Inflammatory macrophage treated with lipopolysaccharide for 4 hours (primary cell): ENCODE data around the gene ATP8B1.

Source experiments
- DNase-seq: peaks from one replicate; pipeline ENCODE4 v3.0.0-alpha.2; 2020

The ATP8B1 gene

DNA sequence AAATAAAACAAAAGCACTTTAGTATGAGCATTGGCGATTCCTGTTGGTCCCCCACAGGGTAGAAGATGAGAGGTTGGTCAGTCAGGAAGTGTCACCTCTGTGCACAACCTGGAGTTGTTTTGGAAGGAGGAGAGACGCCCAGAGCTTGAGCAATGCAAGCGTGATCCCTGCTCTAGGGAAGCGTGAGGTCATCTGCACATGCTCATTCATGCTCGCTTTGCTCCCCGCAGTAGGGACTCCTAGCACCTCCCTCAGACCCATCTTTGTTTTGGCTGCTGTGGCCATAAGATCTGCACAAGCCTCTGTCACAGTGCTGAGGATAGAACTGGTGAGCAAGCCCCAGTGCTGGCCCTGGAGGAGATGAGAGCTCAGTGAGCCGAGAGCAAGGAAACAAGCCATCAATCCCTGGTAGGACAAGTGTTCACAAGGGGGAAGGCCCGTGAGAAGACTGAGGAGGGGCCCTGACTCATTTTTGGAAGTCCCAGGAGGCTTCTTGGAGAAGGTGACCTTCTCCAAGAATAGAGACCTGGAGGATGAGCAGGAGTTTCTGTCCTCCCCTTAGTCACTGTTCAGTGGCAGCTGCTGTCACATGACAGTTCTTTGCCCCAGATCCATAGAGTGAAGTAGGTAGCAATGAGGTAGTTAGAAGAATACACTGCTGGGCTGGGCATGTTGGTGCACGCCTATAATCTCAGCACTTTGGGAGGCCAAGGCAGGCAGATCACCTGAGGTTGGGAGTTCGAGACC, 13.3 kb upstream of the ATP8B1 start:
- no peak for DNase-seq

DNA sequence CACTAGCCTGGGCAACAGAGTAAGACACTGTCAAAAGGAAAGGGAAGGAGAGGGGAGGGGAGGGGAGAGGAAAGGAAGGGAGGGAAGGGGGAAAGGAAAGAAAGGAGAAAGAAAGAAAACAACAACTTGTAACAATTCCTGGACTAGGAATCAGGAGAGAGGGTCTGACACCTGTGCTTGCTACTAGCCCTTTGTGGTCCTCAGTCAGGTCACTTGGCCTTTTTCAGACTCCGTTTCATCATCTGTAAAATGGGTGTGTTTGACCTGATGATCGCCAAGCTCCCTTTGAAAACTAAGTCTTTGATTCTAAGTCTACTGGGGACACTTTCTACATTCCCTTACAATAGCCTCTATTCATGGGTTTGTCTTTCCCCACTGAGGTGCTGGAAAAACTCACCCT, 11.4 kb upstream of the ATP8B1 start:
- no peak for DNase-seq

DNA sequence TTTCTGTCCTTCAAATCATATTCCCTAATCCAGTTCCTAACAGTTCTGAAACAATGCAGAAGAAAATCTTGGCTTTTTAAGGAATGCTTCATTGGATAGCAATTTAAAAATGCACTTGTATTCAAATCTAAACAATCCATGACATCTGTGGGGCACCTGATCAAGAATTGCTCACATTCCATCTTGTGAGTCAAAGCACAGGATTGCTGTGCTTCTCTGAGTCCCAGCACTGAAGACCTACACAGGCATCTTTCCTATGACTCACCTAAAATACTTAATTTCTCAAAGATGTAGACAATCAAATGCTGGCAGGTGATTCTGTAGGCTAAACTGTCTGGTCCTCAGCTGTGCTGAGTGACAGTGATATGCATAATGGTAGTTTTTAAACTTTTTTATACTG, 10.1 kb upstream of the ATP8B1 start:
- no peak for DNase-seq

DNA sequence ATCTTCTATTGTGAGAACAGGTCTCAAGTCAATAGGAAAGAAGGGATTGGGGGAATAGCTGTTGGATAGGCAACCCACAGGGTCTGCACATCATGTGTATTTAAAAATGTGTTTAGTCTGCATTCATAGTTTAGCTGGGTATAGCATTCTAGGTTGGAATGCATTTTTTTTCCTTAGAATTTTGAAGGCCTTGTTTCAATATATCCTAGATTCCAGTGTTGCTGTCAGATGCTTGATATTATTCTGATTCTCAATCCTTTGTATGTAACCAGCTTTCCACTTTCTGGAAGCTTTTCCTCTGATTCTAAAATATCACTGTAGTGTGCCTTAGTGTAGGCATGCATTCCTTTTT, 9.0 kb upstream of the ATP8B1 start:
- no peak for DNase-seq

DNA sequence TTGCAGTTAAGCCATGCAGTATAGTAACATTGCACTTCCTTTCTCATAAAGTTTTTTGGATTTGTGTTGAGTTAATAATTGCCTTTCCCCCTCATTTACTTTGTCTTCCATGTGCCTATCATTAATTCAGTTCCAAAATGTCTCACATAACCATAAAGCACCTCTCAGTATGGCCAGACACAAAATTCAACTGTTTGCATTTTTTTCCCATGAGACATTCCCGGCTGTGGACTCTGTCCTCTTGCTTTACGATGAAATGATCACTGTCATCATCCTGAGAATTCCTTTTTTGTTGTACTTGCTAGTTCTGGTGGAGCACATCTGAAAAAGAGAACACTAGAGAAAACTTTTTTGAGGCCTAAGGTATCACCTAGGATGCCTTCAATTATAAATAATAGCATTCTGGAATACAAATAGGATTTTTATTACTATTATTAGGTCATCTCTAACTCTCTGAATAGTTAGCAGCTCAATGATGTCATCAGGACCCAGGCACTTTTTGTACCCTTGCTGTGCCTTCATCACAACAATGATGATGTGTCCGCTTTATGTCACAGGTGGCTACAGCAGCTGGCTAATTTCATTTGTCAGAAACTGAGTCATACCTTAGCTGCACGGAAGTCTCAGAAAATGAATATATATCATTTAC, 8.5 kb upstream of the ATP8B1 start:
- DNase-seq, result no peak

DNA sequence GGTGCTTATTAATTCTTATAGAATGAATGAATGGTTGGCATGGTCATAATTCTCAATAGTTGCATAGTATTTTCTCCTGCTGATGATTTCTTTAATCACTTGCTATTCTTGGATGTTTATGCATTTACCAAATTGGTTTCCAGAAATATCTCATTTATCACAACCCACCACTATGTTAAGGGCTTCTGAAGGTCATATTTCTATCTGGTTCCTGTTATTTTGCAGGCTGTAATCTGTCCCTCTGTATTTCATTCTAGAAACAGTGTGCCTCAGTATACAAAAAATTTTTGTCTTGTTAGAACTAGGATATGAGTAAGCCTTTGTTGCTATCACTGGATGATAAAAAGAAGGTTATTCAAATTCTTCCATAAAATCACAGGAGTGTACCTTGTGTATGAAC, 6.1 kb upstream of the ATP8B1 start:
- no peak for DNase-seq

DNA sequence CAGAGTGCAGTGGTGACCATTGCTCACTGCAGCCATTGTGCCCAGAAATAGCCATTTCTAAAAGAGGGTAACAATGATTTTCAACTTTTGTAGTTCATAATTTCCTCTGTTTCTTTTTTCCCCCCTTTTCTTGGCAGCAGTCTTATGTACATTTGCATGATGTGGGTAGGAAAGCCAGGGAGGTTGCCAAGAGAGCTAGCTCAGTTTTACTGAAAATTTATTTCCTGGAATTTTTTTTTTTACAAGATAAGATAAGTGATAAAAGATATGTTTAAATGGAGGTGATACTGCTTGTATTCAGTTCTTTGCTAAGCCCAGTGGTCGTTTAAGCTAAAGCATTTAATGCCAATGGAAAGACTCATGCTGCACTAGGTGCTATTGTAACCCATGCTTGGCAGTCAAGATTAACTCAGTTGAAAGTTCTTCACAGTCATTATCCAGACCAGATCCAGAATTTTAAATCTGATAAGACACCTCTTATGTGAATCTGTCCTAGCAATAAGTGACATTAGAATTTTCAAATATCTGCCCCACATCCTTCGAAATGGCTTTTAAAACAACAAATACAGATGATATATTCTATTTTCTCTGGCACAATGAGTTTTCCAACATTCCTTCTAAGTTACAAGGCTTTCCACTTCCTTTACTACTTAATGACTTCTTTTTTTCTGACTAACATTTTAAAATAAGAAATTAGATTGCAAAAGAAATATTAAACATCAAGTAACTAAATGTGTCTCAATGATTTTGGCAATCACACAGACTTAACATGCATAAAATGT, 4.4 kb upstream of the ATP8B1 start:
- DNase-seq, result no peak

DNA sequence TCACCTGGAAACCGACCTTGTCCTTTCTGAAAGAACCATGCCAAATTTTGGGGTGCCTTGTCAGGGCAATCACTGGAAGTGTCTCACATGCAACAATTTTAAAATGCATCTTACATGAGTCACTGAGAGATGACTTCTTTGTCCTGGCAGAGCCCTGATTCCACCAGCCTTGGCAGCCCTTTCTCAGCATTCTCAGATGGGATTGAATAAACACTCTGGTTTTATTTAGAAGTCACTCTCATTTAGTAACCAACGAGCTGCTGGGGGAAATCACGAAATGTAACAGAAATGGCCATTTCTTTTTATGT, 3.8 kb upstream of the ATP8B1 start:
- no peak for DNase-seq

DNA sequence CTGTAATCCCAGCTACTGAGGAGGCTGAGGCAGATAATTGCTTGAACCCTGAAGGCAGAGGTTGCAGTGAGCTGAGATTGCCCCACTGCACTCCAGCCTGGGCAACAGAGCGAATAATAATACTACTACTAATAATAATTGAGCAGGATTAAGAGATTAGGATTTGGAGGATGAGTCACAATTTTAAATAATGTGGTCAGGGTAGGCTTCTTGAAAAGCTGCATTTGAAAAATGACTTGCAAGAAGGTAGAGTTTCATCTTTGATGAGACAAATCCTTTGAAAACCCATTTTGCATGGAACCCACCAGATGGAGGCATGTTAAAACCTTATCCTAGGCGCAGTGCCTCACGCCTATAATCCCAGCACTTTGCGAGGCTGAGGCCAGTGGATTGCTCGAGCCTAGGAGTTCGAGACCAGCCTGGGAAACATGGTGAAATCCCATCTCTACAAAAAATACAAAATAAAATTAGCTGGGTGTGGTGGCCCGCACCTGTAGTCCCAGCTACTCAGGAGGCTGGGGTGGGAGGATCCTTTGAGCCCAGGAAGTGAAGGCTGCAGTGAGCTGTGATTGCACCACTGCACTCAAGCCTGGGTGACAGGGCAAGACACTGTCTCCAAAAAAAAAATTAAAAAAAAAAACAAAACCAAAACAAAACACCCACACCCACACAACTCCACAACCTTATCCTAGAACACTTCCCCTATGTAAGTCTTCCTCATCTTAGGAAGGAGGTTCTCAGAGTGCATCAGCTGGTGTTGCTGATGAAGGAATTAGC, 3.3 kb upstream of the ATP8B1 start:
- peak; percentile 69 for DNase-seq

DNA sequence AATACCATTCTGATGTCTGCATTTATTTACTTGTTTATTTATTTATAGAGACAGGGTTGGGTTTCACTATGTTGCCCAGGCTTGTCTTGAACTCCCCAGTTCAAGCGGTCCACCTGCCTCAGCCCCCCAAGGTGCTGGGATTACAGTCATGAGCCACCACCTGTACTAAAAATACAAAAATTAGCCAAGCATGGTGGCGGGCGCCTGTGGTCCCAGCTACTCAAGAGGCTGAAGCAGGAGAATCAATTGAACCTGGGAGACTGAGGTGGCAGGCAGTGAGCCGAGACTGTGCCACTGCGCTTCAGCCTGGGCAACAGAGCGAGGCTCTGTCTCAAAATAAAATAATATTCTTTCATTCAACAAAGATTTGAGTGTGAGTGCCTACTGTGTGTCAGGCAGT, 2.0 kb upstream of the ATP8B1 start:
- DNase-seq, result no peak

DNA sequence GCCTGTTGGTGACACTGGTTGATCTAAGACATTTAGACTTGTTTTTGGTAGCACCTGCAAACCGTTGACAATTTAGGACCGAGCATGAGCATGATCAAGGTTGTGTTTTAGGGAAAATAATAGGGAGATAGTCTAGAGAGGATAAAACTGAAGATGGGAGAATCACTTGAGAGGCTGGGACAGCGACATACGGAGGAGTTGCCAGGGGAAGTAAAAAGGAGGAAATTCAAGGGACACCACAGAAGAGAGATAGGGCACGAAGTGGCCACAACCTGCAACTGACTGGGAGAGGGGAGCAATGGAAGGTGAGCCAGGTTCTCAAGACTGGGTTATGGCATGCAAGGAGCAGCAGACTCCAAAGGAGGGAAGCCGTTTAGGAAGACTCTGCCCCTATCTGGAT, 1.4 kb upstream of the ATP8B1 start:
- no peak for DNase-seq

DNA sequence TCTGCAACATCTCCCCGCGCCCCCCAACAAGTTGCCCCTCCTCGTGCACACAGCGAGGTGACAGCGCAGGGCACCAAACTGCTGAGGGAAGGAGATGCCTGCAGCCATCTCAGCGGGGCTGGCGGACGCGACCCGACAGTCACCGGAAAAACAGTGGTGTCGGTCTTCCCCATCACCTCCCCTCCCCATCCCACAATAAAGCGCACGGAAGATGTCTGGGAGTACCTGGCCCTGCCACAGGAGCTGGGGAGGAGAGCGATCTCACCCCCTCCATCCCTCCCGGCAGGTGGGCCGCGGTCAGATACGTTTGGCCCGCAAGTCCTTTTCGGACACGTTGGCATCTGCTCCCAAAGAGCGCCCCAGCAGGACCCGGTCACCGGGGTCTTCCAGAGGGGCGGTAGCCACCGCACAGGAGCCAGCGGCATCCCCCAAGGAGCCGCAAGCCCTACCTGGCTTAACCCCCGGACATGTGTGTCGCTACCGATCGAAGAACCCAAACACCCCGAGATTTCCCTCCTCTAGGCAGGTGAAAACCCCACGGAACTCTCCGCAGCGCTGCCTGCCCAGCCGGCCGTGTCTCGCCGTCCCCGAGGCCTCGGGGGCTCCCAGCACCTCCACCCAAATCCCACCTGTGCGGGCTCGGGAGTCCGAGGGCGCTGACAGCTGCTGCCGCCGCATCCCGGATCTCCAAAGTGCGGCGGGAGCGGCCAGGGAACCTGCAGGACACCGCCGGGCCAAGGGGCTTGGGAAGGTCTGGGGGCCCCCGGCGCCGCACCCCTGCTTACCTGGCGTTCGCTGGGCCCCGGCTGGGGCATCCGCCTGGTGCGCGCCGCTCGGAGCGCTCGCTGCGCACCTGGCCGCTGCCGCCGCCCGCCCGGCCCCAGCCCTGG, 657 bp downstream of the ATP8B1 start:
- no peak for DNase-seq

DNA sequence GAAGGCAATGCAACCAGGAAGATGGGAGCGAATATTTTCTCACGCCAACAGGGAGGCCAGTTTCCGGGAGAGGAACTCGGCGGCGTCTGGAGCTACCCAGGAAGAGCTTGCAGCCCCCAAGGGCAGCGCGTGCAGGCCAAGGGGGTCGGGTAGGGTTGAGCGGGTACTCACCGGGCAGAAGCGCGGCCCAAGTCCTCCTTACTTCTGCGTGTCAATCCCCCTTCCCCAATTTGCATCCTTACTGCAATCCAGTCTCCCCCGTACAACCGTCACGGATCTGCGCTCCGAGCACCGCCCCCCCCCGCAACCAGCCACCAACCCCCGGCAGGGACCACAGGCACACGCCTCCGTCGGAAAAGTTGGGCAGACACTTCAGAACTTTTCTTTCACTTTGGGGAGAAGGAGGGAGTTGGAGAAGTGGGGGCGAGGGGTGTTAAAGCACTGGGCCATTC, 1.3 kb downstream of the ATP8B1 start:
- DNase-seq, result no peak

DNA sequence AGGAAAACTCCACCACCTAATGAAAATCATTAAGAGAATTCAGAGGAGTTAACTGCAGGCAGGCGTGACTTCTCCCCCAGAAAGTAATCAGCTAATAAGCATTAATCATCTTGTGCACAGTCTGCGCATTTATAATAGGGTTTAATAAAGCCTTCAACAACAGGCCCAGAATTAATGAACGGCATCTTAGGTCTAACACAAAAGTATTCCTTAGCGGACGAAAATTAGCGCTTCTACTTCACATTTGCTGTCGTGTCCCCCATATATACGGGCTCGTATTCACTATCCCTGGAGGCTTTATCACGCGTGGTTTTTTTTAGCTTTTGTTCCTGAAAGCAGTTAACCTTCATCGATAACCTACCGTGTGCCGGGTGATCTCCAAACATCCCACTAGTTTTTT, 1.8 kb downstream of the ATP8B1 start:
- no peak for DNase-seq

DNA sequence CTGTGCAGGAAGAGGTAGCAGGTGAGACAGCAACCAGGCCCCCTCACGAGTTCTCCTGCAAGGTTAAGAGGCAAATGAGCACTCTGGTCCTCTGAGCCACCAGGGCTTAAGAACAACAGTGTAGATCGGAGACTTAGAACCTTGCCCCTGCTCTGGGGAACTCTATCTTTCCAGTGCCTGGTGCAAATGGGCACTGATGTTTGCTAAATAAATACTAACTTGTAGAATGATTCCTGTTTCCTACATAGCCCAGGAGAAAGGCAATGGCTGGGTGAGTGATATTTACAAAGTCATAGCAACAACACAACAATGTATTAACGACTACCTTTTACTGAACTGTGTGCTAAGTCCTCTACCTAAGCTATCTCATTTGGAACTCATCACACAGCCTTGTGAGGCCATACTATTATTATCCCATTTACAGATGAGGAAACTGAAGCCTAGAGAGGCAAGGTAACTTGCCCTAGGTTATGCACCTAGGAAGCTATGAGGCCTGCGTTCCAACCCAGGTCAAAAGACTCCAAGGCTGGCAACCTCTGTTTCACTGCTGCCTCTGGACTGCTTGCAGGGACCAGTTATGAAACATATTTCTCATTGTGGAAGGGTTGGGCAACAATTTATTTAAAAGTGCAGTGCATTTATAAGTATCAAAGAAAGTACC, 4.3 kb downstream of the ATP8B1 start:
- DNase-seq, result no peak

DNA sequence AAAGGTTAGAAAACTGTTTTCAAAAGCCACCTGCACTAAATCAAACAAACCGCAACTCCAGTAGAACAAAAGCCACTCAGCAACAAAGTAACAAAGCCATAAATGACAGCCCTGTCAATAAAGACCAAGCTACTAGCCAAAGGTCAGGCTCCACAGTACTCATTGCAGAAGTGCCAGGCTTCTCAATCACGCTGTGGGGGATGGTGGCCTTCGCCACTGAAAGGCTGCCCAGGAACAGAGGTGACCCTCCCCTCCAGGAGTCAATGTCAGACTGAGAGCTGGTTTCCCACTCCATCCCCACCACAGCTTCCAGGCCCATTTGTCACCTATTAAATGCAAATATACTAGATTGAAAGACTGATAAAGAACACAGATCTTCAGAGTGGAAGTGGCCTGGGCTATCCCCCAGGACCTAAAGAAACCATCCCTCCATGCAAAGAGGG, 5.9 kb downstream of the ATP8B1 start:
- no peak for DNase-seq

DNA sequence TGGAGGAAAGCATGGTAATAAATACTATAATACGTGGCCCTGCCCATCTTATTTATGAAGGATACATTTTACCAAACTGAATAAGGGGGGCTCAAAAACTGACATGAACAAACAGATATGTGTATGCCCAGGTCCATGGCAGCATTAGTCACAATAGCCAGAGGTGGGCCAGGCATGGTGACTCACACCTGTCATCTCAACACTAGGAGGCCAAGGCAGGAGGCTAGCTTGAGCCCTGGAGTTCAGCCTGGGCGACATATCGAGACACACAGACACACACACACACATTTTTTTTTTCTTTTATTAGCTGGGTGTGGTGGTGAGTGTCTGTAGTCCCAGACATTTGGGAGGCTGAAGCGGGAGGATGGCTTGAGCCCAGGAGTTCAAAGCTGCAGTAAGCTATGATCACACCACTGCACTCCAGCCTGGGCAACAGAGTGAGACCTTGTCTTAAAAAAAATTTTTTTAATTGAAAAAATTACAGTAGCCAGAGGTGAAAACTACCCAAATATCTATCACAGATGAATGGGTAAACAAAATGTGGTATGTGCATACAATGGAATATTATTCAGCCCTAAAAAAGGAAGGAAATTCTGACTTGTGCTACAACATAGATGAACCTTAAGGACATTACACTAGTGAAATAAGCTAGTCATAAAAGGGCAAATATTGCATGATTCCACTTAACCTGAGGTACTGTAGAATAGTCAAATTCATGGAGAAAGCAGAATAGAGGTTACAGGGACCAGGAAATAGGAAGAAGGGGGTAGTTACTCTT, 8.0 kb downstream of the ATP8B1 start:
- no peak for DNase-seq

DNA sequence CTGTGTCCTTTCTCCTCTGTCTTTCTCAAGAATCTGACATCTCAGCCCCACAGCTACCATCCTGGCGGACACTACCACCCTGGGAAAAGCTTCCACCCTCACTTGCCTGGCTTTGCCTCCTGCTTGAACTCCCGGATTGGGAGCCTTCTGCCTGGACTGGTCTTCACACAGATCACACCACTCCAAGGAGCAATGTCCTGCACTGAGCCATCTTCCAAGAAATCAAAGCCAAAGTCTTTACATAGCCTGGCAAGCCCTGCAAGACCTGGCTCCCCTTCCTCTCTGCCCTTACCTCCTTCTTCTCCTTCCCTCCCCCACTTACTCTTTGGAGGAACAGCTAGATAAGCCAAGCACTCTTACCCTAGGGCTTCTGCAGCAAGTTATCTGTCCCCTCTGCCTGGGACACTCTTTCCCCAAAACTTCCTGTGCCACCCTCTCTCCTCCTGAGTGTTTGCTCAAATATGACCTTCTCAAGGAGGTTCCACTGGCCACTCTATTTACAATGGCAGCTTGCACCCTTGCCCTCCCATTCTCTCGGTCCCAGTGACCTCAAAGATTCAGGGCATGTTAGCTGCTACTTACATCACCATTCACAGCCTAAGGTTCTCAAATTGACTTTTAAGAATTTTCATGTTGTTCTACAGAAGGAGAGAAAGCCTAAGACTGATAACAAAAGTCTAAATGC, 9.7 kb downstream of the ATP8B1 start:
- no peak for DNase-seq

DNA sequence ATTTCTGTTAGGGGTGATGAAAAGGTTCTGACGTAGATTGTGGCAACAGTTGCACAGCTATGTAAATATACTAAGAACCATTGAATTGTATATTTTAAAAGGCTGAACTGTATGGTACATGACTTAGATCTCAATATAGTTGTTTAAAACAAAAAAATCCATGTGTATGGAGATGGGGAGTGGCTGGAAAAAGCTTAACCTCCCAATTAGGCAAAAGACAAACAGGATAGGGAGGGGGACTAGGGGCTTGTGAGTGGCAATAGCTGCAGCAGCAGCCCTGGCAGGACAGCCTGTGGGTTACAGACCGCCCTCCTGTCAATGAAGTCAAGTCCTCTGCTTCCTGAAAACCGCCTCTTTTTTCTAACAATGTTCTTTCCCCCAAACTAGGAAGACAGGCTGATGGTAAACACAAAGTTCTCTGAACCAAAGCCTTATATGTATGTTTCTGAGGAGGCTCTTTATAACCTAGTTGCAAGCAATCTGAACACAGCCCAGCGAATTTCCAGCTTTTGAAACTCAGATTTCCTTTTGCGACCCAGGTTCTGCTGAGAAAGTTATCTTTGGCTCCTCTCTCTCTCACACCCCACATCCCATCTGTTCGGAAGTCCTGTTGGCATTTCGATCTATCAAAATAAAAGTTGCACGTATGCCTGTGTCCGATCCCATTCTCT, 10.3 kb downstream of the ATP8B1 start:
- DNase-seq, result no peak

DNA sequence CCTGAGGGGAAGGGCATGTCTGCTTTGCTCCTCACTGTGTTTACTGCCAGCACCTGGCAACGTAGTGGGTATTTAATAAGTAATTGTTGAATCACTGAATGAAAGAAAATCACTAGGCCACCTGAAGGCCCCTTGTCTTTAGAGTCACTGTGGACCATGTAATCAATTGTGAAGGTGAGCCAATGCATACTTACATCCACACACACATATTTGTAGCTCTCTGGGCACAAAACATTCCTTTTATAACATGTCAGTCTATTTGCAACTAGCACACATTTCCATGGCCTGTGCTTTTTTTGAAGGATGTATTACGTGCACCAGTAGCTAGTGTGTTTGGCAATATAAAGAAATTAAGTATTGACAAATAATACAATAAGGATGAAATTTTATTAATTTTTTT, 11.2 kb downstream of the ATP8B1 start:
- no peak for DNase-seq
